ENCODE data around the gene INSRR.

Gene INSRR

DNA sequence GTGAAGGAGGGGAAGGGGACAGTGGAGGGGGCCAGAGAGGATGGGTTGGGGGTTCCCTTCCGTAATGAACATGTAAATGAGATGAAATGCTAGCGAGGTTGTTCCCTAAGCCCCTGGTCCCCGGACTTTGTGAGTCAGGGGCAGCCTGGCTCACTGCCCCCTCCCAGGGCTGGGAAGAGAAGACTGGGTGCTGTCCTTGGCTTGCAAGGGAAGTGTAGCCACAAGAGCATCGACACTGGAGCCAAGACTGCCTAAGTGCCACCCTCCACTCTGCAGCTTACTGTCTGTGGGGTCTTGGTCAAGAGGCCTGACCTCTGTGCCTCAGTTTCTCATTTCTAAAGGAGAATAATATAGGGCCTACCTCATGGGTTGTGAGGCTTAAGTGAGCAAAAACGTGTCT lies 35.1 kb upstream of the INSRR start:
- Histone ChIP-seq H3K4me3 (ENCODE audit: low read length in 2 of 2) (peak overlapping the region; percentile 65 to 68), H3K4me1 (ENCODE audit: control insufficient read depth, insufficient read depth, low read length) (peaks cover 28% of the 10 kb centered on the region), H3K27me3 (ENCODE audit: control insufficient read depth in 1 of 2, insufficient read depth in 2 of 2, low read length in 2 of 2) (peaks cover 19 to 34% of the 10 kb centered on the region in 2 donors), H3K27ac (ENCODE audit: low read length) (peak overlapping the region; percentile 55), H3K9ac (ENCODE audit: low read length in 2 of 2) (peak overlapping the region; percentile 21 to 53), H3K36me3 (ENCODE audit: control insufficient read depth in 2 of 2, insufficient read depth in 2 of 2, low read length in 2 of 2) (no peaks in the 10 kb centered on the region), H3K9me3 (ENCODE audit: control insufficient read depth in 2 of 2, low read length in 2 of 2) (no peaks in the 10 kb centered on the region)

DNA sequence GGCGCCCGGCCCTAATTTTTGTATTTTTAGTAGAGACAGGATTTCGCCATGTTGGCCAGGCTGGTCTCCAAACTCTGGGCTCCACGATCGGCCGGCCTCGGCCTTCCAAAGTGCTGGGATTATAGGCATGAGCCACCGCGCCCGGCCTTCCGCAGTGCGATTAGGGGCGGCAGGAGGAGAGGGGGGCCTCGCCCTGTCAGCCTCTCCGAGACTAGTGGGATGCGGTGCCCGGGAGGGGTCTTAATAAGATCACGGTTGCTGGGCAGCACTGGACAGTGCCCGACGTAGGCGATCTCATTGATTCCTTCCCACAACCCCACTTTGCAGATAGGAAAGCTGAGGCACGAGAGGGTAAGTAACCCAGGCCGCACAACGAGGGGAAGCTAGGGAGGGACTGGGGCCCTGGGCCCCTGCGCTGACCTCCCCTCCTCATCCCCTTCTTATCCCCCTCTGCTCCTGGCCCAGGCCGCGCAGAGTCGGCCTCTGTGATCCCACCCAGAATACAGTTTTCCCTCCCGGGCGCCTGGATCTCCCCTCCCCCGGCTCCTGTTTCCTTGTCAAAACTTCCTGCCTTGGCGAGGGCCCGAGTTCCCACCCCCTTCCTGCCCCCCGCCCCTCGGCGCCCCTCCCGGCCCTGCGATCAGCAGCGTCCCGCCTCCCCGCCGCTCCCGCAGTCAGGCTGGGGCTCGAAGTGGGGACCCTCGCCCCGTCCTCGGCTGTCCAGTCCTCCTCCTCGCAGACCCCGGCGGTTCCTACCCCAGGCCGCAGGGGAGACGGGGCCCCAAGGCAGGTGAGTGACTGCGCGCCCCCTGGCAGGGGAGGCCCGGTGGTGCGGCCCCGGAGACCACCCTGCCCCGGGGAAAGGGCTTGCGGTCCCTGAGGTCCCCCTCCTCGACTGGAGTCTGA lies 34.4 kb upstream of the INSRR start, which contains the start of gene PEAR1:
Gene PEAR1, plus strand, starts transcription at position 671 of the 906 bp plus-strand sequence. CDS start 10,209 bp downstream, outside the sequence.
- Histone ChIP-seq H3K4me1 (ENCODE audit: control insufficient read depth, insufficient read depth, low read length) (peaks cover 28% of the 10 kb centered on the region), H3K4me3 (ENCODE audit: low read length in 2 of 2) (peak within 1 kb of the TSS; percentile 65 to 68), H3K27ac (ENCODE audit: low read length) (peak within 1 kb of the TSS; percentile 55), H3K9me3 (ENCODE audit: control insufficient read depth in 2 of 2, low read length in 2 of 2) (no peaks in the 10 kb centered on the region), H3K9ac (ENCODE audit: low read length in 2 of 2) (peak within 1 kb of the TSS; percentile 21 to 53), H3K27me3 (ENCODE audit: control insufficient read depth in 1 of 2, insufficient read depth in 2 of 2, low read length in 2 of 2) (peaks cover 22 to 34% of the 10 kb centered on the region in 2 donors), H3K36me3 (ENCODE audit: control insufficient read depth in 2 of 2, insufficient read depth in 2 of 2, low read length in 2 of 2) (no peaks in the 10 kb centered on the region)

GRCh38 chr1:156892190-156893047 lies 33.5 kb upstream of the INSRR start:
- H3K4me1 ChIP-seq (ENCODE audit: control insufficient read depth, insufficient read depth, low read length): peaks cover 28% of the 10 kb centered on the region
- peak overlapping the region; percentile 25 to 60 for H3K4me3 ChIP-seq (ENCODE audit: low read length in 2 of 2)
- peak overlapping the region; percentile 33 to 47 for H3K9ac ChIP-seq (ENCODE audit: low read length in 2 of 2)
- H3K9me3 ChIP-seq (ENCODE audit: control insufficient read depth in 2 of 2, low read length in 2 of 2): no peaks in the 10 kb centered on the region
- H3K27me3 ChIP-seq (ENCODE audit: control insufficient read depth in 1 of 2, insufficient read depth in 2 of 2, low read length in 2 of 2): peaks cover 26 to 34% of the 10 kb centered on the region in 2 donors
- H3K36me3 ChIP-seq (ENCODE audit: control insufficient read depth in 2 of 2, insufficient read depth in 2 of 2, low read length in 2 of 2): no peaks in the 10 kb centered on the region
- H3K27ac ChIP-seq (ENCODE audit: low read length): no peak overlapping the region

- Histone ChIP-seq H3K4me1 (ENCODE audit: control insufficient read depth, insufficient read depth, low read length) (peaks cover 16% of the 10 kb centered on the region), H3K4me3 (ENCODE audit: low read length in 2 of 2) (no peak overlapping the region), H3K27me3 (ENCODE audit: control insufficient read depth in 1 of 2, insufficient read depth in 2 of 2, low read length in 2 of 2) (peaks cover 25 to 30% of the 10 kb centered on the region in 2 donors), H3K36me3 (ENCODE audit: control insufficient read depth in 2 of 2, insufficient read depth in 2 of 2, low read length in 2 of 2) (no peaks in the 10 kb centered on the region), H3K27ac (ENCODE audit: low read length) (no peak overlapping the region), H3K9ac (ENCODE audit: low read length in 2 of 2) (no peak overlapping the region), H3K9me3 (ENCODE audit: control insufficient read depth in 2 of 2, low read length in 2 of 2) (no peaks in the 10 kb centered on the region)
These were observed 31.1 kb upstream of the INSRR start for GRCh38 chr1:156889802-156890580.

- Histone ChIP-seq H3K9me3 (ENCODE audit: control insufficient read depth in 2 of 2, low read length in 2 of 2) (no peaks in the 10 kb centered on the region), H3K4me1 (ENCODE audit: control insufficient read depth, insufficient read depth, low read length) (peaks cover 6% of the 10 kb centered on the region), H3K27me3 (ENCODE audit: control insufficient read depth in 1 of 2, insufficient read depth in 2 of 2, low read length in 2 of 2) (peaks cover 10 to 21% of the 10 kb centered on the region in 2 donors), H3K36me3 (ENCODE audit: control insufficient read depth in 2 of 2, insufficient read depth in 2 of 2, low read length in 2 of 2) (no peaks in the 10 kb centered on the region), H3K27ac (ENCODE audit: low read length) (no peak overlapping the region), H3K4me3 (ENCODE audit: low read length in 2 of 2) (no peak overlapping the region), H3K9ac (ENCODE audit: low read length in 2 of 2) (no peak overlapping the region)
These were observed 28.8 kb upstream of the INSRR start for GRCh38 chr1:156887734-156888133.

GRCh38 chr1:156887317-156887716 lies 28.4 kb upstream of the INSRR start:
- no peaks in the 10 kb centered on the region for H3K36me3 ChIP-seq (ENCODE audit: control insufficient read depth in 2 of 2, insufficient read depth in 2 of 2, low read length in 2 of 2)
- H3K27me3 ChIP-seq (ENCODE audit: control insufficient read depth in 1 of 2, insufficient read depth in 2 of 2, low read length in 2 of 2): peaks cover 13 to 25% of the 10 kb centered on the region in 2 donors
- H3K27ac ChIP-seq (ENCODE audit: low read length): no peak overlapping the region
- H3K9me3 ChIP-seq (ENCODE audit: control insufficient read depth in 2 of 2, low read length in 2 of 2): no peaks in the 10 kb centered on the region
- peaks cover 3% of the 10 kb centered on the region for H3K4me1 ChIP-seq (ENCODE audit: control insufficient read depth, insufficient read depth, low read length)
- H3K4me3 ChIP-seq (ENCODE audit: low read length in 2 of 2): no peak overlapping the region
- H3K9ac ChIP-seq (ENCODE audit: low read length in 2 of 2): no peak overlapping the region

DNA sequence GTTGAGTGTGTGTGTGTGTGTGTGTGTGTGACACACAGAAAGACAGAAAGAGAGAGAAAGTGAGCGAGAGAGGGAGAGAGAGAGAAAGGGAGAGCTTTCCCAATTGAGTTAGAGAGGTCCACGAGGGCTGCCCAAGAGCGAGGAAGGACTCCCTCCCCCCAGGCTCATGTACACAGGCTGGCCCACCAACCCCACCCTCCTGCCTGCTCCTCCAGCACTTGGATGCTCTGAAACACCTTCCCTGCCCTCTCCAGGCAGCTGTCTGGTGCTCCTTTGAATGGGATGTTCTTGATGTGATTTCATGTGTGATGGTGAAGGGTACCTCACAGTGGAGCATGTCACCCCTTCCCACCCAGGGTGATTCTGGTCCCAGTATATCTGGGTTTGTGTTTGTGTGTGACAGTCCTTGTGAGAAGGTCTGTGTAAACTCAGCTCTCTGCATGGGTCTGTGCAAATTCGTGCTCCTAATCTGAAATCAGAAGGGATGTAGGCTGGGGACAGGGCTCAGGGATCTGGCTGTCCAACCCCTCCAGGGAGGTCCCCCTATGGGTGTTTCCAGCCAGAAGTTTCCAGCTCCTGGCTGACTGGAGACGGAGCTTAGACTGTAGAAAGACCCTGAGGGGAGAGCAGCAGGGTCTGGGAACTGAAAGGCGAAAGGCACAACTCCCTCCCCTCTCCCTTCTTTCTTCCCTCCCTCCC lies 27.8 kb upstream of the INSRR start:
- no peak overlapping the region for H3K4me3 ChIP-seq (ENCODE audit: low read length in 2 of 2)
- H3K4me1 ChIP-seq (ENCODE audit: control insufficient read depth, insufficient read depth, low read length): no peaks in the 10 kb centered on the region
- H3K9me3 ChIP-seq (ENCODE audit: control insufficient read depth in 2 of 2, low read length in 2 of 2): no peaks in the 10 kb centered on the region
- no peaks in the 10 kb centered on the region for H3K36me3 ChIP-seq (ENCODE audit: control insufficient read depth in 2 of 2, insufficient read depth in 2 of 2, low read length in 2 of 2)
- H3K27ac ChIP-seq (ENCODE audit: low read length): no peak overlapping the region
- H3K9ac ChIP-seq (ENCODE audit: low read length in 2 of 2): no peak overlapping the region
- peaks cover 14 to 29% of the 10 kb centered on the region in 2 donors for H3K27me3 ChIP-seq (ENCODE audit: control insufficient read depth in 1 of 2, insufficient read depth in 2 of 2, low read length in 2 of 2)

GRCh38 chr1:156885880-156886355 lies 27.0 kb upstream of the INSRR start:
- Histone ChIP-seq H3K4me1 (ENCODE audit: control insufficient read depth, insufficient read depth, low read length) (no peaks in the 10 kb centered on the region), H3K4me3 (ENCODE audit: low read length in 2 of 2) (no peak overlapping the region), H3K9me3 (ENCODE audit: control insufficient read depth in 2 of 2, low read length in 2 of 2) (no peaks in the 10 kb centered on the region), H3K36me3 (ENCODE audit: control insufficient read depth in 2 of 2, insufficient read depth in 2 of 2, low read length in 2 of 2) (no peaks in the 10 kb centered on the region), H3K27me3 (ENCODE audit: control insufficient read depth in 1 of 2, insufficient read depth in 2 of 2, low read length in 2 of 2) (peaks cover 19 to 31% of the 10 kb centered on the region in 2 donors), H3K9ac (ENCODE audit: low read length in 2 of 2) (no peak overlapping the region), H3K27ac (ENCODE audit: low read length) (no peak overlapping the region)

DNA sequence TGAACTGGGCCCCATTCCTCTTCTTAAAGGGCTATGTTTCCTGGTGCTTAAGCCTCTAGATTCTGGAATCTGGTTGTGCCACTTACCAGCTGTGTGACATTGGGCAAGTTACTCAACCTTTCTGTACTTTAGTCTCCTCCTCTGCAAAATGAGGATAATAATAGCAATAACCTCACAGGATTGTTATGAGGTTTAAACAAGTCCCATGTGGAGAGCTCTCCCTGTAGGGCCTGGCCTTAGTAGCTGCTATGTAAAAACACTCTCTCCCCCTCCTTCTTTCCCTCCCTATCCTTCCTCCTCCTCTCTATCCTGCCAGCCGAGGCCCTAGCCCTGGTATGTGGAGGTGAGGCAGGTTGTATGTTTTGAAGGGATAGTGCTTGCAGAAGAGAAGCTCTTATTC lies 26.4 kb upstream of the INSRR start:
- Histone ChIP-seq H3K27me3 (ENCODE audit: control insufficient read depth in 1 of 2, insufficient read depth in 2 of 2, low read length in 2 of 2) (peaks cover 19 to 31% of the 10 kb centered on the region in 2 donors), H3K4me3 (ENCODE audit: low read length in 2 of 2) (no peak overlapping the region), H3K9ac (ENCODE audit: low read length in 2 of 2) (no peak overlapping the region), H3K9me3 (ENCODE audit: control insufficient read depth in 2 of 2, low read length in 2 of 2) (no peaks in the 10 kb centered on the region), H3K36me3 (ENCODE audit: control insufficient read depth in 2 of 2, insufficient read depth in 2 of 2, low read length in 2 of 2) (no peaks in the 10 kb centered on the region), H3K4me1 (ENCODE audit: control insufficient read depth, insufficient read depth, low read length) (no peaks in the 10 kb centered on the region), H3K27ac (ENCODE audit: low read length) (no peak overlapping the region)

All from stomach smooth muscle (tissue), 2 donors.